ENCODE measurements around the gene SHC4. TPM values are rescaled to one million over a fixed set of nuclear protein-coding genes. Genes with fewer than 3 reads are reported as not detected.

SHC4 gene
- total RNA-seq, 3 donors from 2014 or later, result 0.16 to 4.0 (median 1.3) TPM

- H3K4me3 ChIP-seq, result no peak overlapping the region
- TF ChIP-seq POLR2AphosphoS5 (IDR thresholded peaks at IDR 0.05) (no peak), CTCF (IDR thresholded peaks at IDR 0.05) (no peak), POLR2A (IDR thresholded peaks at IDR 0.05) (no peak)
- no peaks in the 10 kb centered on the region for H3K4me1 ChIP-seq
- no peaks in the 10 kb centered on the region for H3K27me3 ChIP-seq
- no peaks in the 10 kb centered on the region for H3K9me3 ChIP-seq
- DNase-seq (ENCODE audit: low spot score in 2 of 2), result no peak
- intact Hi-C loops (cut with DNase I; ENCODE audit: low total_unique reads), result no loop called here
- no peak overlapping the region for H3K27ac ChIP-seq
- no peaks in the 10 kb centered on the region for H3K36me3 ChIP-seq
Measured at GRCh38 chr15:48806151-48806550, 157.6 kb downstream of the SHC4 start.

- no peak for DNase-seq (ENCODE audit: low spot score in 2 of 2)
- TF ChIP-seq CTCF (IDR thresholded peaks at IDR 0.05), result no peak
- TF ChIP-seq POLR2A (IDR thresholded peaks at IDR 0.05), result no peak
- TF ChIP-seq POLR2AphosphoS5 (IDR thresholded peaks at IDR 0.05), result no peak
- H3K9me3 ChIP-seq, result no peaks in the 10 kb centered on the region
- H3K4me3 ChIP-seq, result no peak overlapping the region
- H3K4me1 ChIP-seq, result no peaks in the 10 kb centered on the region
- H3K27ac ChIP-seq, result no peak overlapping the region
- H3K36me3 ChIP-seq, result no peaks in the 10 kb centered on the region
- no peaks in the 10 kb centered on the region for H3K27me3 ChIP-seq
- intact Hi-C loops (cut with DNase I; ENCODE audit: low total_unique reads), result no loop called here
Measured at GRCh38 chr15:48805591-48805990, 158.1 kb downstream of the SHC4 start.

- no peaks in the 10 kb centered on the region for H3K36me3 ChIP-seq
- DNase-seq (ENCODE audit: low spot score in 2 of 2), result no peak
- no peaks in the 10 kb centered on the region for H3K27me3 ChIP-seq
- no peak for TF ChIP-seq POLR2A (IDR thresholded peaks at IDR 0.05)
- TF ChIP-seq CTCF (IDR thresholded peaks at IDR 0.05), result no peak
- no peak for TF ChIP-seq POLR2AphosphoS5 (IDR thresholded peaks at IDR 0.05)
- no peak overlapping the region for H3K27ac ChIP-seq
- intact Hi-C loops (cut with DNase I; ENCODE audit: low total_unique reads), result no loop called here
- no peaks in the 10 kb centered on the region for H3K4me1 ChIP-seq
- H3K4me3 ChIP-seq, result no peak overlapping the region
- H3K9me3 ChIP-seq, result no peaks in the 10 kb centered on the region
Measured at GRCh38 chr15:48803877-48804276, 159.8 kb downstream of the SHC4 start.

- DNase-seq (ENCODE audit: low spot score in 2 of 2), result no peak
- intact Hi-C loops (cut with DNase I; ENCODE audit: low total_unique reads), result no loop called here
- Histone ChIP-seq H3K4me1 (no peaks in the 10 kb centered on the region), H3K27ac (no peak overlapping the region), H3K4me3 (no peak overlapping the region), H3K36me3 (no peaks in the 10 kb centered on the region), H3K27me3 (no peaks in the 10 kb centered on the region), H3K9me3 (no peaks in the 10 kb centered on the region)
- TF ChIP-seq POLR2A (IDR thresholded peaks at IDR 0.05) (no peak), CTCF (IDR thresholded peaks at IDR 0.05) (no peak), POLR2AphosphoS5 (IDR thresholded peaks at IDR 0.05) (no peak)
Measured at GRCh38 chr15:48802867-48803266, 160.9 kb downstream of the SHC4 start.

GRCh38 chr15:48802257-48802656 lies 161.5 kb downstream of the SHC4 start:
- no peak for TF ChIP-seq POLR2AphosphoS5 (IDR thresholded peaks at IDR 0.05)
- no peak for TF ChIP-seq CTCF (IDR thresholded peaks at IDR 0.05)
- TF ChIP-seq POLR2A (IDR thresholded peaks at IDR 0.05), result no peak
- intact Hi-C loops (cut with DNase I; ENCODE audit: low total_unique reads), result no loop called here
- Histone ChIP-seq H3K4me3 (no peak overlapping the region), H3K27ac (no peak overlapping the region), H3K27me3 (no peaks in the 10 kb centered on the region), H3K4me1 (no peaks in the 10 kb centered on the region), H3K36me3 (no peaks in the 10 kb centered on the region), H3K9me3 (no peaks in the 10 kb centered on the region)
- DNase-seq (ENCODE audit: low spot score in 2 of 2), result no peak
